ENCODE data around the gene CCN6. TPM values are rescaled to one million over a fixed set of nuclear protein-coding genes. Genes with fewer than 3 reads are reported as not detected.

Gene CCN6
- total and polyA plus RNA-seq, 4 experiments from 2014 or later: 0.09 TPM; not detected in 3

DNA sequence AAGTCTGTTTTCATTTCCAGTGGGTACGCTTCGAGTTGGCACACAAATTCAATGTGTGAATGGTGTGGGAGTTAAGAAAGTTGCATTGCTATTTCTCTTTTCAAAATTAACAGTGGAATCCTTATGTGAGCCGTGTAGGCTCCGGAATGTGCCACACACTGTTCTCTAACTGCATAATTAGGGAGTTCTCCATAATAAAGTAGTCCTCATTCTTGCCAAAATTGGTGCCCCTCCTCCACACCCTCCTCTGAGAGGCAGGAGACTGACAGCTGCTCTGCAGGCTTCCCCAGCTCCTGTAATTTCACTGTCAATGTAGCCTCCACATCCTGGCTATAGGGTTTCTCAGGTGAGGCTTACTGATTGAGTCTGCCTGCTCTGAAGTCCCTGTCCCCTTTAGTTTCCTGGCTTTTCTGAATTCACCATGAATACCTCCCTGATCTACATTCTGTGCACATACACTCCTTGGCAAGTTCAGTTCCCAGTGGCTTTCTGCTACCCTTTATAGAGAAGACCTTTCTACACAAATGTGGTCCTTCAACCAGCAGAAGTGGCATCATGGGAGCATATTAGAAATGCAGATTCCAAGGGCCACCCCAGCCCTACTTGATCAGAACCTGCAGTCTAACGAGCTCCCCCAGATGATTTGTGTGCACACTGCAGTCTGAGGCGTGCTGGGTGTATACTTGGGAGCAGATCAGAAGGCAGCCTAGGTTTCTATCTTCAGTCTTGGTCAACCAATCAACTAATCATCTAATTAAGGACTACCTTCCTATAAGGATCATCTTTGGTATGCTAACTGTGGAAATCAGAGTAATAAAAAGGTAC, 19.9 kb upstream of the CCN6 start:
- no peak for DNase-seq
- ChIA-PET POLR2A (ENCODE audit: partially characterized antibody) (interaction anchor here (0.9 to 1.3 kb wide), 2 partner anchors 9 to 44 kb away, joined by 3 to 6 read pairs; no protein-coding TSS in a partner anchor), CTCF (ENCODE audit: partially characterized antibody) (interaction anchor here (0.6 to 4.3 kb wide), 4 partner anchors 8 to 24 kb away, joined by 3 to 32 read pairs (median 4); no protein-coding TSS in a partner anchor)
- Mint-ChIP-seq H3K9me3 (peaks cover 0 to 5% (median 0%) of the 10 kb centered on the region in 8 donors), H3K4me3 (peak overlapping the region in 5 of 8 donors; percentile 5 to 62 (median 52)), H3K36me3 (no peaks in the 10 kb centered on the region), H3K27ac (peak overlapping the region in 6 of 7 donors; percentile 5 to 85 (median 60)), H3K27me3 (no peaks in the 10 kb centered on the region), H3K4me1 (peaks cover 44 to 76% (median 57%) of the 10 kb centered on the region in 4 donors)
- H3K27ac ChIP-seq (ENCODE audit: low read depth, low read length): no peak overlapping the region
- H3K9me3 ChIP-seq (ENCODE audit: control insufficient read depth in 1 of 2, low read length in 2 of 2): no peaks in the 10 kb centered on the region
- intact Hi-C loops (cut with micrococcal nuclease): no loop called here
- peaks cover 66% of the 10 kb centered on the region for H3K4me1 ChIP-seq (ENCODE audit: insufficient read depth, low read length)
- no peak overlapping the region for H3K4me3 ChIP-seq (ENCODE audit: low read length in 2 of 2)
- no peaks in the 10 kb centered on the region for H3K36me3 ChIP-seq (ENCODE audit: insufficient read depth, low read length)
- H3K27me3 ChIP-seq (ENCODE audit: insufficient read depth, low read length): no peaks in the 10 kb centered on the region

DNA sequence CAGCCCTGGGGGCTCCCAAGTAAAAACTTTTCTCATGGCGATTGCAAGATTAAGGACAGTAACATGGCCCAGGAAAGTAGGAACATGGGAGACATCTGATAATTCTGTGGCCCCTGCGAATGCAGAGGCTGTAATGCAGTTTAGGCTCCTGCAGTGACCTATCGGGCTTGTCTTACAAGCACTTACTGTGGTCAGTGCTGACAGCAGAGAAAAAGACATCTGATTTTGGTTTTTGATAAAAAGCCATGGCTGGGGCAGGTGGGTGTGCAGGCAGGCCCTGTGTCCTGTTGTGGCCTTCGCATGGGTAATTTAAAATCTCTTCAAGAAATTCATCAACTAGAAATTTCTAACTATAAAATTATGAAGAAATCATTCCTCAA, 19.3 kb upstream of the CCN6 start:
- DNase-seq: no peak
- Histone ChIP-seq H3K4me1 (ENCODE audit: insufficient read depth, low read length) (peaks cover 60% of the 10 kb centered on the region), H3K36me3 (ENCODE audit: insufficient read depth, low read length) (no peaks in the 10 kb centered on the region), H3K9me3 (ENCODE audit: control insufficient read depth in 1 of 2, low read length in 2 of 2) (no peaks in the 10 kb centered on the region), H3K4me3 (ENCODE audit: low read length in 2 of 2) (no peak overlapping the region), H3K27ac (ENCODE audit: low read depth, low read length) (no peak overlapping the region), H3K27me3 (ENCODE audit: insufficient read depth, low read length) (no peaks in the 10 kb centered on the region)
- Mint-ChIP-seq H3K27ac (peak overlapping the region in 4 of 7 donors; percentile 51 to 69 (median 66)), H3K4me3 (peak overlapping the region in 3 of 8 donors; percentile 31 to 57 (median 52)), H3K9me3 (no peaks in the 10 kb centered on the region), H3K27me3 (no peaks in the 10 kb centered on the region), H3K36me3 (no peaks in the 10 kb centered on the region), H3K4me1 (peaks cover 39 to 70% (median 54%) of the 10 kb centered on the region in 4 donors)
- intact Hi-C loops (cut with micrococcal nuclease): no loop called here
- POLR2A ChIA-PET (ENCODE audit: partially characterized antibody): interaction anchor here (1.6 kb wide), 1 partner anchor 24 kb away, joined by 5 read pairs; no protein-coding TSS in a partner anchor
- CTCF ChIA-PET (ENCODE audit: partially characterized antibody): interaction anchor here (1.0 kb wide), 2 partner anchors 12 to 24 kb away, joined by 3 to 4 read pairs; no protein-coding TSS in a partner anchor

DNA sequence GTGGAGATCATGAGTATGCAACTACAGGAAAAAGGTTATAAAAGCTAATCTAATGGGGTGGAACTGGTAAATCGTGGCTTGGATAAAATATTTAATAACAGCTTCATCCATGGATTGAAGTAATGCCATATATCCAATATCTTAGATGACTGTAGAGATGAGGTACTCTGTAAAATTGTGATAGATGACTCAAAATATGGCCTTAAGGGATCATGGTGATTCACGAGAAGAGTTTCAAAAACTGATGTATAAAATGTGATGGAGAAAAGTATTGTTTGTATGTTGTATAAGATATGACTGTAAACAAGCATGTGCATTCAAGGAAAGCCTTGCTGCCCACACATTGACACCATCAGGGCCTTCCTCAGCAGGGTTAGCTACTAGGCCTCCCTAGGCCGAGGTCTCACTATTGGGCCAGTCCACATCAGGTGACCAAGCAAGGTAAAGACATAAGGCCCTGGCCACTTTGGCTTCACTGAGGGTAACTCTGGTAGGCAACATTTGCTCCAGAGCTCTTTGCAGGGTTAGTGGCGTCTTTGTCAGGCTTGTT, 17.7 kb upstream of the CCN6 start:
- Mint-ChIP-seq H3K27me3 (no peaks in the 10 kb centered on the region), H3K9me3 (no peaks in the 10 kb centered on the region), H3K4me1 (peaks cover 29 to 54% (median 42%) of the 10 kb centered on the region in 4 donors), H3K4me3 (peak overlapping the region in 4 of 8 donors; percentile 18 to 75 (median 38)), H3K36me3 (no peaks in the 10 kb centered on the region), H3K27ac (peak overlapping the region in 4 of 7 donors; percentile 51 to 82 (median 60))
- Histone ChIP-seq H3K36me3 (ENCODE audit: insufficient read depth, low read length) (no peaks in the 10 kb centered on the region), H3K4me3 (ENCODE audit: low read length in 2 of 2) (no peak overlapping the region), H3K9me3 (ENCODE audit: control insufficient read depth in 1 of 2, low read length in 2 of 2) (no peaks in the 10 kb centered on the region), H3K27ac (ENCODE audit: low read depth, low read length) (no peak overlapping the region), H3K27me3 (ENCODE audit: insufficient read depth, low read length) (no peaks in the 10 kb centered on the region), H3K4me1 (ENCODE audit: insufficient read depth, low read length) (peaks cover 45% of the 10 kb centered on the region)
- intact Hi-C loops (cut with micrococcal nuclease): no loop called here
- no peak for DNase-seq
- ChIA-PET CTCF (ENCODE audit: partially characterized antibody) (interaction anchor here (0.9 to 12.6 kb wide), 5 partner anchors 7 to 324 kb away, joined by 3 to 619 read pairs (median 5); no protein-coding TSS in a partner anchor), POLR2A (ENCODE audit: partially characterized antibody) (interaction anchor here (0.7 to 2.0 kb wide), 3 partner anchors 10 to 26 kb away, joined by 3 to 6 read pairs (median 5); no protein-coding TSS in a partner anchor)

DNA sequence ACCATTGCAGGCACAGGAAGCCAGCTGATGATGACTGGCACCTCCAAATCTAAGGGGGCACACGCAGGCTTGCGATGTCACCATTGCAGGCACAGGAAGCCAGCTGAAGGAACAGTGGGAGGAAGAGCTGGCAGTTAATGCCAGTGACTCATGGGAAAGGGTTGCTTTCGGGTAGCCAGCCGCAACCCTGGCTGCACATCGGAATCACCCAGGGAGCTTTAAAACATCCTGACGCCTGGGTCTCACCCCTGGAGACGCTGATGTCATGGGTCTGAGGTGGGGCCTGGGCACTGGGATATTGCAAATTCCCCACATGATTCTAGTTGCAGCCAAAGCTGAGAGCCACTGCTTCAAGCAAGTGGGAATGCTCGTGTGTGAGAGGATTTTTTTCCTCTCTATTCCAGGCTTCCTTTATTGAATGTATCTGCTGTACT, 16.1 kb upstream of the CCN6 start:
- peaks cover 35 to 58% (median 46%) of the 10 kb centered on the region in 4 donors for H3K4me1 Mint-ChIP-seq
- intact Hi-C loops (cut with micrococcal nuclease): no loop called here
- no peaks in the 10 kb centered on the region for H3K27me3 Mint-ChIP-seq
- Histone ChIP-seq H3K36me3 (ENCODE audit: insufficient read depth, low read length) (no peaks in the 10 kb centered on the region), H3K27me3 (ENCODE audit: insufficient read depth, low read length) (no peaks in the 10 kb centered on the region), H3K9me3 (ENCODE audit: control insufficient read depth in 1 of 2, low read length in 2 of 2) (no peaks in the 10 kb centered on the region), H3K4me1 (ENCODE audit: insufficient read depth, low read length) (peaks cover 42% of the 10 kb centered on the region), H3K4me3 (ENCODE audit: low read length in 2 of 2) (no peak overlapping the region), H3K27ac (ENCODE audit: low read depth, low read length) (no peak overlapping the region)
- no peaks in the 10 kb centered on the region for H3K9me3 Mint-ChIP-seq
- CTCF ChIA-PET (ENCODE audit: partially characterized antibody): interaction anchor here (1.8 to 12.6 kb wide), 3 partner anchors 10 to 24 kb away, joined by 9 to 619 read pairs (median 138); no protein-coding TSS in a partner anchor
- H3K27ac Mint-ChIP-seq: no peak overlapping the region
- no peak for DNase-seq
- H3K36me3 Mint-ChIP-seq: no peaks in the 10 kb centered on the region
- no peak overlapping the region for H3K4me3 Mint-ChIP-seq
- POLR2A ChIA-PET (ENCODE audit: partially characterized antibody): interaction anchor here (1.1 to 2.0 kb wide), 3 partner anchors 10 to 20 kb away, joined by 3 to 7 read pairs (median 6); no protein-coding TSS in a partner anchor

DNA sequence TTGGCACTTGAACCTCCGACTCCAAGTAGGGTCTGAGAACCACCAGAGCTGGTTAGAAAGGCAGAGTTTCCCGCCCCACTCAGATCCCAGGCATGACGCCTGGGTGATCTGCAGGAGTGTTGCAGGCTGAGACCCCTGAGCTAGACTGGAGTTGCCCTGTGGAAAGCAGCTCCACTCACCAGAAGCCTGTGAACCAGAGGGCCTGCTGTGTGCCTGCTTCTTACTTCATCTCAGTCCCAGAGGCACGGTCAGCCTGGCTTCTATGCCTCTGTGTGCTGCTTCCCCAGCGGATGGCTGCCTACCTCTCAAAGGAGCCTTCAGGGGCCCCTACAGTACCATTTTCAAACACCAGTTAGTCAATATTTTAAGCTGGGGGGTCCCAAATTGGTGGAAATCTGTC, 15.6 kb upstream of the CCN6 start:
- DNase-seq: no peak
- H3K4me3 ChIP-seq (ENCODE audit: low read length in 2 of 2): no peak overlapping the region
- H3K4me1 ChIP-seq (ENCODE audit: insufficient read depth, low read length): peaks cover 44% of the 10 kb centered on the region
- Mint-ChIP-seq H3K4me3 (no peak overlapping the region), H3K9me3 (no peaks in the 10 kb centered on the region), H3K27me3 (no peaks in the 10 kb centered on the region), H3K36me3 (peaks cover 0 to 2% of the 10 kb centered on the region in 2 donors), H3K4me1 (peaks cover 36 to 59% (median 47%) of the 10 kb centered on the region in 4 donors), H3K27ac (no peak overlapping the region)
- no peaks in the 10 kb centered on the region for H3K27me3 ChIP-seq (ENCODE audit: insufficient read depth, low read length)
- intact Hi-C loops (cut with micrococcal nuclease): no loop called here
- no peaks in the 10 kb centered on the region for H3K9me3 ChIP-seq (ENCODE audit: control insufficient read depth in 1 of 2, low read length in 2 of 2)
- POLR2A ChIA-PET (ENCODE audit: partially characterized antibody): interaction anchor here (1.1 to 2.0 kb wide), 4 partner anchors 10 to 20 kb away, joined by 3 to 7 read pairs (median 6); no protein-coding TSS in a partner anchor
- H3K36me3 ChIP-seq (ENCODE audit: insufficient read depth, low read length): no peaks in the 10 kb centered on the region
- CTCF ChIA-PET (ENCODE audit: partially characterized antibody): interaction anchor here (9.0 to 12.6 kb wide), 2 partner anchors 11 to 24 kb away, joined by 138 to 619 read pairs; no protein-coding TSS in a partner anchor
- H3K27ac ChIP-seq (ENCODE audit: low read depth, low read length): no peak overlapping the region

DNA sequence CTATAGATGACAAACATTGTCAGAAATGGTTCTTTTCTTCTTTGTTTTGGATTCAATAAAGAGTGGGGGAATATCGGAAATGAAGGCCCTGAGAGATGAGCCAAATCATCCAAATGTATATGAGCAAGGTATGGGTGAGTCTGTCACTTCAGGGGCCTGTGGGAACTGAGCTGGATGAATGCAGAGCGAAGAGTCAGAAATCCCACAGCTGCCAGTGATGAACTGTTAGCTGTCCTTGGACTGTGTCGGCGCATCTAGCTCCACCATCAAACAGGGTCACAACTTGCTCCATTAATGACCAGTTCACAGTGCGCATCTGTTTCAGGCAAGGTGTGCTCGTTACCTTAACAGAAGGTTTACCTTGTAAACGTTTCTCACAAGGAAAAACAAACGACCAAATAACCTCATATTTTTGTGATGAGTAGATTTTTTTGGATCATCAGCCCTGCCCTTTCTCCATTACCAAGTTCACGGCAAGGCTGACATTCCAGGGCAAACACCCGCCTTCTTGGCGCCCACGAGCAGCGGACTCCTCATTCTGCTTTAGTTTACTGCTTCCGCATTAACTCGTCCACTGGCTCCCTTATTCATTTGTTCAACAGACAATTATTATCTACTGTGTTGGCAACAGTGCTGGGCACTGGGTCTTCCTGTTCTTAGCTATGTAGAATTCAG, 15.0 kb upstream of the CCN6 start:
- ChIA-PET CTCF (ENCODE audit: partially characterized antibody) (interaction anchor here (9.0 to 12.6 kb wide), 2 partner anchors 11 to 25 kb away, joined by 138 to 619 read pairs; no protein-coding TSS in a partner anchor), POLR2A (ENCODE audit: partially characterized antibody) (interaction anchor here (1.8 to 2.0 kb wide), 2 partner anchors 11 to 21 kb away, joined by 6 to 7 read pairs; no protein-coding TSS in a partner anchor)
- peaks cover 38% of the 10 kb centered on the region for H3K4me1 ChIP-seq (ENCODE audit: insufficient read depth, low read length)
- H3K4me3 Mint-ChIP-seq: no peak overlapping the region
- DNase-seq: no peak
- H3K27me3 ChIP-seq (ENCODE audit: insufficient read depth, low read length): no peaks in the 10 kb centered on the region
- H3K27ac ChIP-seq (ENCODE audit: low read depth, low read length): no peak overlapping the region
- H3K4me3 ChIP-seq (ENCODE audit: low read length in 2 of 2): no peak overlapping the region
- H3K36me3 Mint-ChIP-seq: peaks cover 0 to 5% of the 10 kb centered on the region in 2 donors
- H3K27ac Mint-ChIP-seq: peak overlapping the region in 1 of 7 donors; percentile 79
- H3K9me3 Mint-ChIP-seq: no peaks in the 10 kb centered on the region
- H3K4me1 Mint-ChIP-seq: peaks cover 32 to 55% (median 46%) of the 10 kb centered on the region in 4 donors
- no peaks in the 10 kb centered on the region for H3K9me3 ChIP-seq (ENCODE audit: control insufficient read depth in 1 of 2, low read length in 2 of 2)
- intact Hi-C loops (cut with micrococcal nuclease): no loop called here
- no peaks in the 10 kb centered on the region for H3K36me3 ChIP-seq (ENCODE audit: insufficient read depth, low read length)
- no peaks in the 10 kb centered on the region for H3K27me3 Mint-ChIP-seq

All from CD4-positive, alpha-beta memory T cell (primary cell).